KG1 (cell line): ENCODE results near the gene TARS3.
A peak's percentile ranks its signal among the peaks of the same experiment; 100 is the strongest.
"Not testable (repeated sequence)": the region's sequence is repeated elsewhere in the genome, so short reads cannot be mapped to it uniquely, and the experiment has no call there.

ENCODE experiments used
- DNase-seq: peaks from one replicate; lab custom pipeline; 2025; lab: John Stamatoyannopoulos, UW

Gene TARS3

GRCh38 chr15:101723874-101724674, at the start of gene TARS3:
Gene TARS3 (minus strand): TSS chr15:101724473. CDS start chr15:101724387, 86 bp downstream.
- peak; percentile 82 for DNase-seq

GRCh38 chr15:101773496-101774100, 49.3 kb upstream of the TARS3 start:
- DNase-seq = no peak

GRCh38 chr15:101772921-101773320, 48.6 kb upstream of the TARS3 start:
- no peak for DNase-seq

GRCh38 chr15:101767083-101767640, 42.9 kb upstream of the TARS3 start:
- not testable (repeated sequence) for DNase-seq

GRCh38 chr15:101765772-101766456, 41.6 kb upstream of the TARS3 start:
- DNase-seq = no peak

GRCh38 chr15:101765340-101765671, 41.0 kb upstream of the TARS3 start:
- DNase-seq = not testable (repeated sequence)

- not testable (repeated sequence) for DNase-seq
These were observed 40.5 kb upstream of the TARS3 start for GRCh38 chr15:101764669-101765339.

- not testable (repeated sequence) for DNase-seq
These were observed 22.4 kb upstream of the TARS3 start for GRCh38 chr15:101746716-101747082.

- not testable (repeated sequence) for DNase-seq
These were observed 10.6 kb upstream of the TARS3 start for GRCh38 chr15:101734837-101735236.

- DNase-seq = no peak
These were observed 9.3 kb upstream of the TARS3 start for GRCh38 chr15:101733545-101733944.

- no peak for DNase-seq
These were observed 8.5 kb upstream of the TARS3 start for GRCh38 chr15:101732772-101733171.

- DNase-seq = no peak
These were observed 7.5 kb upstream of the TARS3 start for GRCh38 chr15:101731746-101732145.

- DNase-seq = no peak
These were observed 2.9 kb upstream of the TARS3 start for GRCh38 chr15:101727186-101727585.

GRCh38 chr15:101725073-101725472, 800 bp upstream of the TARS3 start:
- DNase-seq = no peak

- no peak for DNase-seq
These were observed 367 bp upstream of the TARS3 start for GRCh38 chr15:101724675-101725005.

GRCh38 chr15:101723171-101723873, 951 bp downstream of the TARS3 start:
- peak; percentile 31 for DNase-seq

- DNase-seq = no peak
These were observed 5.4 kb downstream of the TARS3 start for GRCh38 chr15:101718896-101719295.

GRCh38 chr15:101712078-101712477, 12.2 kb downstream of the TARS3 start:
- DNase-seq = no peak

GRCh38 chr15:101710806-101711205, 13.5 kb downstream of the TARS3 start:
- no peak for DNase-seq

GRCh38 chr15:101709466-101709865, 14.8 kb downstream of the TARS3 start:
- no peak for DNase-seq

GRCh38 chr15:101707983-101708382, 16.3 kb downstream of the TARS3 start:
- no peak for DNase-seq

- no peak for DNase-seq
These were observed 22.2 kb downstream of the TARS3 start for GRCh38 chr15:101702077-101702476.
